ENCODE results near the gene TRMT6. TPM values are rescaled to one million over a fixed set of nuclear protein-coding genes. Genes with fewer than 3 reads are reported as not detected.

Gene TRMT6
- total RNA-seq, 6 experiments from 2014 or later: 15.2 to 19.8 (median 18.0) TPM

DNA sequence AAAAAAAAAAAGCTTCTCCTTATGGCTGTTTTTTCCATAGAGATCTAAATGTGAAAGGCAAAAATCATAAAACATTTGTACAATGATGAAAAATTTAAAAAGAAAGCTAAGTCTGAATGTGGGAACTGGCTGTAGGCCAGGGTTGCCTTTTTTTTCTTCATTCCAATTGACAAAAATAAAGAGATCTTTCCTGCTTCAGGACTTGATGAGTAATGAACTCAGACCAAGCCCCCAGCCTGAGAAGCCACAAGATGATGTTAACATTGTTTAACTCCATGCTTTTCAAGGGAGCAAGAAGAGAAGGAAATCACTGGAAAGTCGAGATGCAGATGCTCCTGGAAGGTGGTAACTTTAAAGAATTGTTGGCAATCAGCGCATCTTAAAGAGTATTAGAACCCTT, 41.4 kb downstream of the TRMT6 start:
- DNase-seq: no peak
- no peaks in the 10 kb centered on the region for H3K9me3 Mint-ChIP-seq
- H3K4me3 Mint-ChIP-seq: no peak overlapping the region
- H3K4me1 Mint-ChIP-seq (ENCODE audit: low read depth): peaks cover 6% of the 10 kb centered on the region; the same call in 1 of the 2 replicates
- H3K27me3 Mint-ChIP-seq (ENCODE audit: insufficient read depth): peaks cover 32% of the 10 kb centered on the region
- TF ChIP-seq, protein P1, sequence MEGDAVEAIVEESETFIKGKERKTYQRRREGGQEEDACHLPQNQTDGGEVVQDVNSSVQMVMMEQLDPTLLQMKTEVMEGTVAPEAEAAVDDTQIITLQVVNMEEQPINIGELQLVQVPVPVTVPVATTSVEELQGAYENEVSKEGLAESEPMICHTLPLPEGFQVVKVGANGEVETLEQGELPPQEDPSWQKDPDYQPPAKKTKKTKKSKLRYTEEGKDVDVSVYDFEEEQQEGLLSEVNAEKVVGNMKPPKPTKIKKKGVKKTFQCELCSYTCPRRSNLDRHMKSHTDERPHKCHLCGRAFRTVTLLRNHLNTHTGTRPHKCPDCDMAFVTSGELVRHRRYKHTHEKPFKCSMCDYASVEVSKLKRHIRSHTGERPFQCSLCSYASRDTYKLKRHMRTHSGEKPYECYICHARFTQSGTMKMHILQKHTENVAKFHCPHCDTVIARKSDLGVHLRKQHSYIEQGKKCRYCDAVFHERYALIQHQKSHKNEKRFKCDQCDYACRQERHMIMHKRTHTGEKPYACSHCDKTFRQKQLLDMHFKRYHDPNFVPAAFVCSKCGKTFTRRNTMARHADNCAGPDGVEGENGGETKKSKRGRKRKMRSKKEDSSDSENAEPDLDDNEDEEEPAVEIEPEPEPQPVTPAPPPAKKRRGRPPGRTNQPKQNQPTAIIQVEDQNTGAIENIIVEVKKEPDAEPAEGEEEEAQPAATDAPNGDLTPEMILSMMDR (IDR thresholded peaks at IDR 0.05): no peak
- no peak overlapping the region for H3K27ac Mint-ChIP-seq
- no peaks in the 10 kb centered on the region for H3K36me3 Mint-ChIP-seq (ENCODE audit: low read depth)

DNA sequence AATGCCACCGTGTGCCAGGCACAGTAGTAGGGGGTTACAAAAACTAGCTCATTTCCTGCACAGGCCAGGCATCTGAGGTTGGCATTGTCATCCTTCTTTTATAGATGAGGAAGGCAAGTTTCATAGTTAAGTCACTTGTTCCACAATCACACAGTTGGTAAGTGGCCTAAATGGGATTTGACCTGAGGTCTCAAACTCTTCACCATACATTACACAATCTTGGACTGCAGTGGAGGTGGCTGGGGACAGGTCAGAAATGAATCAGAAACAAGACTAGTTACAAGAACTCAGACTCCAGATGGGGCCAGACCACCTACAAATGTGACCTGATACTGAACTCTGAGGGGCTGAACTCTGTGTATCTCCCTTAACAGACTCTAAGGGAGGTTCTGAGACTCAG, 49.4 kb downstream of the TRMT6 start:
- H3K9me3 Mint-ChIP-seq: no peaks in the 10 kb centered on the region
- H3K4me1 Mint-ChIP-seq (ENCODE audit: low read depth): no peaks in the 10 kb centered on the region
- H3K27me3 Mint-ChIP-seq (ENCODE audit: insufficient read depth): peaks cover 21% of the 10 kb centered on the region

DNA sequence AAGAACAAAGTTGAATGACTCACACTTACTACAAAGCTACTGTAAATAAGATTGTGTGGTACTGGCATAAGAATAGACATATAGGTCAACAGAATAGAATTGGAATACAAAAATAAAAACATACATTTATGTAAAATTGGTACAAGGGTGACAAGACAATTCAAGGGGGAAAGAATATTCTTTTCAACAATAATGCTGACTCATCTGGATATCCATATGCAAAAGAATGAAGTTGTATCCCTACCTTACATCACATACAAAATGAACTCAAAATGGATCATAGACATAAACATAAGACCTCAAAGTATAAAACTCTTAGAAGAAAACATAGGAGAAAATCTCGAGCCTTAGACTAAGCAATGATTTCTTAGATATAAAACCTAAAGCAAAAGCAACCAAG, 50.9 kb downstream of the TRMT6 start:
- TF ChIP-seq, protein P1 (IDR thresholded peaks at IDR 0.05): no peak
- no peak for DNase-seq
- Mint-ChIP-seq H3K9me3 (no peaks in the 10 kb centered on the region), H3K4me1 (ENCODE audit: low read depth) (no peaks in the 10 kb centered on the region), H3K4me3 (no peak overlapping the region), H3K27me3 (ENCODE audit: insufficient read depth) (peaks cover 16% of the 10 kb centered on the region), H3K27ac (no peak overlapping the region), H3K36me3 (ENCODE audit: low read depth) (no peaks in the 10 kb centered on the region)

More for the DNA sequence above, 49.4 kb downstream of the TRMT6 start:
- no peak for DNase-seq
- H3K36me3 Mint-ChIP-seq (ENCODE audit: low read depth): no peaks in the 10 kb centered on the region
- TF ChIP-seq, protein P1 (IDR thresholded peaks at IDR 0.05): no peak
- H3K27ac Mint-ChIP-seq: no peak overlapping the region
- no peak overlapping the region for H3K4me3 Mint-ChIP-seq

DNA sequence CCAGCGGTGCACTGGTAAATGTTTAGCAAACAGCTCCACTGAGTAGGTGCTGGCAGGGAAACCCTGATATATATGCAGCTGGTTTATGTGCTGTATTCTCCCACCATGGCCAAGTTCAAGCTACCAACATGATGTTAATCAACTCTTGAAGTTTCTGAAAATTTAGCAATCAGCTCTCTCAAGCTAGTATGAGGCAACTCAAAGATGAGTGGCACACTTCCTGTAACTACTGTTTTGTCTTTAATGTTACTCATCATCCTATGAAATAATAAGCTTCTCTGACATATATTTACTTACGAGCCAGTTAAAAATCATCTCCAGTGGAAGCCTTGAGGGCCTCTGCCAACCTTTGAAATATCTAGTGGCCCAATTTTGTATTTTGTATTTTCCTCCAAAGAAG, 54.7 kb downstream of the TRMT6 start:
- no peak overlapping the region for H3K4me3 Mint-ChIP-seq
- H3K9me3 Mint-ChIP-seq: no peaks in the 10 kb centered on the region
- TF ChIP-seq, protein P1 (IDR thresholded peaks at IDR 0.05): no peak
- no peak for DNase-seq
- H3K4me1 Mint-ChIP-seq (ENCODE audit: low read depth): no peaks in the 10 kb centered on the region
- H3K36me3 Mint-ChIP-seq (ENCODE audit: low read depth): no peaks in the 10 kb centered on the region
- H3K27me3 Mint-ChIP-seq (ENCODE audit: insufficient read depth): peaks cover 10% of the 10 kb centered on the region
- no peak overlapping the region for H3K27ac Mint-ChIP-seq

DNA sequence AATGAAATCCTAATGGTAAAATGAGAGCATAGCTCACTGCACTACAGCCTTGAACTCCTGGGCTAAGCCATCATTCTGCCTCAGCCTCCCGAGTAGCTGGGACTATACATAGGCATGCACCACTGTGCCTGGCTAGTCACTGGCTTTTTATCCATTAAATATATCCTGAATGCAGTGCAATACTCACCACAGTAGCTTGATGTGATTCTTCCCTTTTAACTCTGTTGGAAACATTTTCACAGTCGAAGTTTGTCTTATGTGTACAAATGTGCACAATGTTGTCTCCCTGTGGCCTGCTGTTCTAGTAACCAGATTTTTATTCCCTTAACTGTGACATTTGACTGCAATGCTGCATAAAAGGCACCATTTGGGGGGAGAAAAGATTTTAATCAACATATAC, 56.7 kb downstream of the TRMT6 start:
- TF ChIP-seq, protein P1 (IDR thresholded peaks at IDR 0.05): no peak
- Mint-ChIP-seq H3K27ac (no peak overlapping the region), H3K4me1 (ENCODE audit: low read depth) (no peaks in the 10 kb centered on the region), H3K36me3 (ENCODE audit: low read depth) (no peaks in the 10 kb centered on the region), H3K27me3 (ENCODE audit: insufficient read depth) (peaks cover 19% of the 10 kb centered on the region), H3K9me3 (no peaks in the 10 kb centered on the region), H3K4me3 (no peak overlapping the region)
- no peak for DNase-seq

DNA sequence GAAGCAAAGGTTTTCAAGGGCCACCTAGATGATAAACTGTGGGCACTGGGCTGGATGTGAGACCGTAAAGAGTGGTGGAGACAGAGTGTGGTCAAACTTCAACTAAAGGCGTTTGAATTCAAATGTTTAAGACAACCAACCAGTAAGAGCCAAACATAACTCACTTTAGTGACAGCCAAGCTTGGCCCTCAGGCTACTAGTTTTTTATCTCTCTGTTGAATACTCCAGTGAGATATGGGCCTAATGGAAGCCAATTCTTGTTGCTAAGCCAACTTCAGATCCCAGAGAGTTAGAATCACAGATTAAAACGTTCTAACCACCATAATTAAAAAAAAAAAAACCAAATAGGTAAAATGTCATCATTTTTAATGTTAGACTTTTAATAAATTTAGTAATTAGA, 57.3 kb downstream of the TRMT6 start:
- Mint-ChIP-seq H3K27ac (no peak overlapping the region), H3K4me3 (no peak overlapping the region), H3K9me3 (no peaks in the 10 kb centered on the region), H3K4me1 (ENCODE audit: low read depth) (no peaks in the 10 kb centered on the region), H3K36me3 (ENCODE audit: low read depth) (no peaks in the 10 kb centered on the region), H3K27me3 (ENCODE audit: insufficient read depth) (peaks cover 23% of the 10 kb centered on the region)
- DNase-seq: no peak
- TF ChIP-seq, protein P1 (IDR thresholded peaks at IDR 0.05): no peak
